ENCODE measurements around the gene CORO2B. TPM values are rescaled to one million over a fixed set of nuclear protein-coding genes. Genes with fewer than 3 reads are reported as not detected.
"Not testable (repeated sequence)": the region's sequence is repeated elsewhere in the genome, so short reads cannot be mapped to it uniquely, and the experiment has no call there.

CORO2B gene
- total RNA-seq, 1 donor from 2014 or later = 0.16 TPM

- Mint-ChIP-seq H3K9me3 (no peaks in the 10 kb centered on the region), H3K27ac (no peak overlapping the region), H3K36me3 (ENCODE audit: low read depth) (no peaks in the 10 kb centered on the region), H3K4me3 (no peak overlapping the region), H3K4me1 (no peaks in the 10 kb centered on the region), H3K27me3 (peaks cover 4% of the 10 kb centered on the region)
- DNase-seq = no peak
- intact Hi-C loops (cut with micrococcal nuclease) = no loop called here
Measured at GRCh38 chr15:68595761-68596160, 17.0 kb downstream of the CORO2B start.

GRCh38 chr15:68596691-68597090, 17.9 kb downstream of the CORO2B start:
- no peak overlapping the region for H3K4me3 Mint-ChIP-seq
- H3K9me3 Mint-ChIP-seq = no peaks in the 10 kb centered on the region
- H3K4me1 Mint-ChIP-seq = no peaks in the 10 kb centered on the region
- H3K36me3 Mint-ChIP-seq (ENCODE audit: low read depth) = no peaks in the 10 kb centered on the region
- H3K27ac Mint-ChIP-seq = no peak overlapping the region
- no peaks in the 10 kb centered on the region for H3K27me3 Mint-ChIP-seq
- intact Hi-C loops (cut with micrococcal nuclease) = no loop called here
- DNase-seq = no peak

- DNase-seq = no peak
- Mint-ChIP-seq H3K4me3 (no peak overlapping the region), H3K27ac (no peak overlapping the region), H3K27me3 (no peaks in the 10 kb centered on the region), H3K9me3 (no peaks in the 10 kb centered on the region), H3K4me1 (no peaks in the 10 kb centered on the region), H3K36me3 (ENCODE audit: low read depth) (no peaks in the 10 kb centered on the region)
- intact Hi-C loops (cut with micrococcal nuclease) = no loop called here
Measured at GRCh38 chr15:68597581-68597980, 18.8 kb downstream of the CORO2B start.

GRCh38 chr15:68598171-68599152, 19.7 kb downstream of the CORO2B start:
- Mint-ChIP-seq H3K36me3 (ENCODE audit: low read depth) (no peaks in the 10 kb centered on the region), H3K27ac (no peak overlapping the region), H3K9me3 (no peaks in the 10 kb centered on the region), H3K4me3 (no peak overlapping the region), H3K4me1 (no peaks in the 10 kb centered on the region), H3K27me3 (peaks cover 3% of the 10 kb centered on the region)
- intact Hi-C loops (cut with micrococcal nuclease) = no loop called here
- DNase-seq = no peak

- no peak overlapping the region for H3K4me3 Mint-ChIP-seq
- no peaks in the 10 kb centered on the region for H3K36me3 Mint-ChIP-seq (ENCODE audit: low read depth)
- no peak overlapping the region for H3K27ac Mint-ChIP-seq
- H3K4me1 Mint-ChIP-seq = no peaks in the 10 kb centered on the region
- intact Hi-C loops (cut with micrococcal nuclease) = no loop called here
- no peaks in the 10 kb centered on the region for H3K9me3 Mint-ChIP-seq
- H3K27me3 Mint-ChIP-seq = peaks cover 3% of the 10 kb centered on the region
- DNase-seq = no peak
Measured at GRCh38 chr15:68599153-68599545, 20.4 kb downstream of the CORO2B start.

- no peak for DNase-seq
- intact Hi-C loops (cut with micrococcal nuclease) = no loop called here
- Mint-ChIP-seq H3K4me3 (no peak overlapping the region), H3K9me3 (no peaks in the 10 kb centered on the region), H3K27ac (no peak overlapping the region), H3K27me3 (peaks cover 3% of the 10 kb centered on the region), H3K36me3 (ENCODE audit: low read depth) (no peaks in the 10 kb centered on the region), H3K4me1 (no peaks in the 10 kb centered on the region)
Measured at GRCh38 chr15:68599560-68600071, 20.8 kb downstream of the CORO2B start.

- H3K4me3 Mint-ChIP-seq = no peak overlapping the region
- H3K27ac Mint-ChIP-seq = no peak overlapping the region
- H3K36me3 Mint-ChIP-seq (ENCODE audit: low read depth) = no peaks in the 10 kb centered on the region
- DNase-seq = no peak
- H3K4me1 Mint-ChIP-seq = no peaks in the 10 kb centered on the region
- intact Hi-C loops (cut with micrococcal nuclease) = no loop called here
- peaks cover 3% of the 10 kb centered on the region for H3K27me3 Mint-ChIP-seq
- no peaks in the 10 kb centered on the region for H3K9me3 Mint-ChIP-seq
Measured at GRCh38 chr15:68601206-68602197, 22.7 kb downstream of the CORO2B start.

GRCh38 chr15:68602459-68603215, 23.8 kb downstream of the CORO2B start:
- Mint-ChIP-seq H3K27ac (no peak overlapping the region), H3K4me1 (no peaks in the 10 kb centered on the region), H3K36me3 (ENCODE audit: low read depth) (no peaks in the 10 kb centered on the region), H3K4me3 (no peak overlapping the region), H3K27me3 (peaks cover 3% of the 10 kb centered on the region), H3K9me3 (no peaks in the 10 kb centered on the region)
- no peak for DNase-seq
- intact Hi-C loops (cut with micrococcal nuclease) = no loop called here

GRCh38 chr15:68603216-68603595, 24.4 kb downstream of the CORO2B start:
- H3K27ac Mint-ChIP-seq = no peak overlapping the region
- no peaks in the 10 kb centered on the region for H3K4me1 Mint-ChIP-seq
- H3K4me3 Mint-ChIP-seq = no peak overlapping the region
- peaks cover 3% of the 10 kb centered on the region for H3K27me3 Mint-ChIP-seq
- DNase-seq = no peak
- no peaks in the 10 kb centered on the region for H3K36me3 Mint-ChIP-seq (ENCODE audit: low read depth)
- intact Hi-C loops (cut with micrococcal nuclease) = no loop called here
- H3K9me3 Mint-ChIP-seq = no peaks in the 10 kb centered on the region

- Mint-ChIP-seq H3K4me3 (no peak overlapping the region), H3K9me3 (no peaks in the 10 kb centered on the region), H3K4me1 (no peaks in the 10 kb centered on the region)
Measured at GRCh38 chr15:68603951-68604350, 25.2 kb downstream of the CORO2B start.

GRCh38 chr15:68604840-68605478, 26.2 kb downstream of the CORO2B start:
- DNase-seq; H3K4me3 Mint-ChIP-seq; H3K36me3 Mint-ChIP-seq (ENCODE audit: low read depth); H3K9me3 Mint-ChIP-seq; intact Hi-C loops (cut with micrococcal nuclease); H3K4me1 Mint-ChIP-seq; H3K27me3 Mint-ChIP-seq; H3K27ac Mint-ChIP-seq: not testable (repeated sequence)

More at GRCh38 chr15:68603951-68604350, 25.2 kb downstream of the CORO2B start:
- Mint-ChIP-seq H3K27me3 (peaks cover 3% of the 10 kb centered on the region), H3K36me3 (ENCODE audit: low read depth) (no peaks in the 10 kb centered on the region), H3K27ac (no peak overlapping the region)
- intact Hi-C loops (cut with micrococcal nuclease) = no loop called here
- no peak for DNase-seq

- Mint-ChIP-seq H3K27ac (no peak overlapping the region), H3K36me3 (ENCODE audit: low read depth) (no peaks in the 10 kb centered on the region), H3K9me3 (no peaks in the 10 kb centered on the region), H3K4me1 (no peaks in the 10 kb centered on the region), H3K27me3 (peaks cover 5% of the 10 kb centered on the region), H3K4me3 (no peak overlapping the region)
- no peak for DNase-seq
- intact Hi-C loops (cut with micrococcal nuclease) = no loop called here
Measured at GRCh38 chr15:68606375-68606774, 27.6 kb downstream of the CORO2B start.

Measured in activated CD4-positive, alpha-beta T cell treated with anti-CD3 and anti-CD28 coated beads, Interleukin-2, amount 10 ng/mL, durations not matched to agents 24 days and 14 days (primary cell).